ENCODE data around the gene OSBP2.

DNA sequence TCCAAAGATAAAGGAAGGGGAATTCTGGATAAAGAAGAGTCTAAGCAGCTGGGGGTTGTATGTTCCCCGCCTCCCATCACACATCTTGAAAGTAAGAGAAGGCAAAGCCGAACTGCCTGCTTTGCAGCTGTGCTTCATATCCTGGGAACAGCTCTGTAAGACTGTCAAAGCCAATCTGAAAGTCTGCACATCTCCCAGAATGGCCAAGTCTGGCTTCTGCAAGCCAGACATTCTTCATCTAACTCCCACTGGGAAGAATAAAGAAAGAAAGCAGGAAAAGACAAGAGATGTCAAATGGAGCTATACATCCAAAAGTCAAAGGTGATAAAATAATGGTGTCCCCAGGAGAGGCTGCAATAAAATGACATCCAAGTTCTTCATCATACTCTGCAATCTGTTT lies 258.5 kb downstream of the OSBP2 start:
- TF ChIP-seq CTCF (conservative IDR thresholded peaks at IDR 0.05; ENCODE audit: low read length) (no peak), EZH2phosphoT487 (IDR thresholded peaks at IDR 0.05; ENCODE audit: borderline replicate concordance) (no peak)

All from Loucy (cell line).